T-helper 2 cell (primary cell): ENCODE data around the gene SNED1.

Experiments used
- DNase-seq, 5 experiments: peaks; one replicate each; pipeline versions ENCODE4 v3.0.0 to v3.0.0-alpha.2; 2012 to 2022
- total RNA-seq, 2 donors: gene quantifications; one replicate each; lab custom pipeline; 2026; lab: John Stamatoyannopoulos, UW

Gene SNED1
- 82.0 to 125 reads per million in 2 donors for total RNA-seq

- DNase-seq = peak in 4 of 5 experiments; percentile 42 to 67 (median 56)
These were observed at the start of gene SNED1 for GRCh38 chr2:240997856-240998705. Gene SNED1, plus strand, starts transcription at chr2:240998618. Its CDS starts 220 bp downstream, at chr2:240998838.

GRCh38 chr2:240948905-240949790 lies 49.3 kb upstream of the SNED1 start:
- DNase-seq = no peak

GRCh38 chr2:240949791-240950705 lies 48.4 kb upstream of the SNED1 start:
- DNase-seq = no peak

- DNase-seq = no peak
These were observed 47.3 kb upstream of the SNED1 start for GRCh38 chr2:240951045-240951594.

- DNase-seq = no peak
These were observed 45.7 kb upstream of the SNED1 start for GRCh38 chr2:240952496-240953246.

GRCh38 chr2:240953426-240954410 lies 44.7 kb upstream of the SNED1 start:
- no peak for DNase-seq

- DNase-seq = no peak
These were observed 43.7 kb upstream of the SNED1 start for GRCh38 chr2:240954436-240955305.

- DNase-seq = no peak
These were observed 42.9 kb upstream of the SNED1 start for GRCh38 chr2:240955306-240956170.

- DNase-seq = no peak
These were observed 42.1 kb upstream of the SNED1 start for GRCh38 chr2:240956171-240956934.

GRCh38 chr2:240956935-240957655 lies 41.3 kb upstream of the SNED1 start:
- DNase-seq = no peak

GRCh38 chr2:240957656-240958365 lies 40.6 kb upstream of the SNED1 start:
- DNase-seq = no peak

- DNase-seq = no peak
These were observed 39.8 kb upstream of the SNED1 start for GRCh38 chr2:240958366-240959213.

GRCh38 chr2:240959214-240959940 lies 39.0 kb upstream of the SNED1 start:
- DNase-seq = no peak

- no peak for DNase-seq
These were observed 38.5 kb upstream of the SNED1 start for GRCh38 chr2:240959941-240960308.
